GM21786 (cell line): ENCODE results near the gene SPAG4.
A peak's percentile ranks its signal among the peaks of the same experiment; 100 is the strongest.

Experiments used
- ATAC-seq: cut with Tn5 transposase; IDR thresholded peaks from one replicate; pipeline ENCODE4 v1.9.1; 2021; ENCODE audit not compliant: unreplicated experiment

Gene SPAG4, protein sequence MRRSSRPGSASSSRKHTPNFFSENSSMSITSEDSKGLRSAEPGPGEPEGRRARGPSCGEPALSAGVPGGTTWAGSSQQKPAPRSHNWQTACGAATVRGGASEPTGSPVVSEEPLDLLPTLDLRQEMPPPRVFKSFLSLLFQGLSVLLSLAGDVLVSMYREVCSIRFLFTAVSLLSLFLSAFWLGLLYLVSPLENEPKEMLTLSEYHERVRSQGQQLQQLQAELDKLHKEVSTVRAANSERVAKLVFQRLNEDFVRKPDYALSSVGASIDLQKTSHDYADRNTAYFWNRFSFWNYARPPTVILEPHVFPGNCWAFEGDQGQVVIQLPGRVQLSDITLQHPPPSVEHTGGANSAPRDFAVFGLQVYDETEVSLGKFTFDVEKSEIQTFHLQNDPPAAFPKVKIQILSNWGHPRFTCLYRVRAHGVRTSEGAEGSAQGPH

GRCh38 chr20:35615667-35616464 lies at the start of gene SPAG4:
Gene SPAG4 (plus strand): TSS chr20:35615829. CDS start chr20:35616004, 175 bp downstream.
- peak; percentile 83 for ATAC-seq

- ATAC-seq: no peak
Measured at GRCh38 chr20:35568645-35569044, 47.0 kb upstream of the SPAG4 start.

- no peak for ATAC-seq
Measured at GRCh38 chr20:35571555-35571954, 44.1 kb upstream of the SPAG4 start.

DNA sequence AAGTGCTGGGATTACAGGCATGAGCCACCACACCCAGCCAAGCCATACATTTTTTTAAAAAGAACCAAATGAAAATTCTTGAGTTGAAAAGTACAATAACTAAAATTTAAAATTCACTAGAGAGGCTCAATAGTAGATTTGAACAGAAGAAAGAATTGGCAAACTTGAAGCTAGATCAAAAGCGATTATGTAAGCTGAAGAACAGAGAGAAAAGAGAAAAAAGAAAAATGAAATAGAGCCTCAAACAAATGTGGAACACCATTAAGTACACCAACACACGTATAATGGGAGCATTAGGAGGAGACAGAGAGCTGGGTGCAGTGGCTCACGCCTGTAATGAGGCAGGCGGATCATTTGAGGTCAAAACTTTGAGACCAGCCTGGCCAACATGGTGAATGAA lies 42.8 kb upstream of the SPAG4 start:
- no peak for ATAC-seq

DNA sequence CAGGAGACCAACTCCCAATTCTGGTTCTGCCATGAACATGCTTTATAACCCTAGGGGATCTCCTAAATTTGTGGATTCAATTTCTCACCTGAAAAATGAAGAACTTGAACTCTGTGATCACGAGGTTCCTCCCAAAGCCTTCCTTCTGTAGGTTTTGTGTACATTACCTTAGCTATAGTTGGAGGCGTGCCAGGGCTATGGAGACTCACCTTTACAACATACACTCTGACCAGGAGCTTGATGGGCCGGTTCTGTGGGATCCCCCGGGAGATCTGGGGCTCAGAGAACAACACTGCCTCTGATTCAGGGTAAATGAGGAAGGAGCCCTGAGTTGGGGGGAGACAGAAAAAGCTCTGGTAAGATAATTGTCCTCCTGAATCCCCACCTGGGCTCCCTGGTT lies 39.7 kb upstream of the SPAG4 start:
- no peak for ATAC-seq

DNA sequence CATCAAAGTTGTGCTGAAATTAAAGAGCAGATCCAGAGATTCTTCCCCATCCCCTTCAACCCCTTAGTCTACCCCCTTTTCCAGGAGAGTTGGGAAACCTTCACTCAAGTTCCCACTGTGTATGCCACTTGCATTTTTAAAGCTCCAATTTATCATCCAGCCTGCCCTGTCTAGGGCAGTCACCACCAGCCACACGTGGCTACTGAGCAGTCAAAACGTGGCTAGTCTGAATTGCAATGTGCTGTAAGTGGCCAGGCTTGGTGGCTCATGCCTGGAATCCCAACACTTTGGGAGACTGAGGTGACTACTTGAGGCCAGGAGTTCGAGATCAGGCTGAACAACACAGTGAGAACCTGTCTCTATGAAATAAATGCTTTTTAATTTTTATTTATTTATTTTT lies 38.8 kb upstream of the SPAG4 start:
- ATAC-seq: no peak

DNA sequence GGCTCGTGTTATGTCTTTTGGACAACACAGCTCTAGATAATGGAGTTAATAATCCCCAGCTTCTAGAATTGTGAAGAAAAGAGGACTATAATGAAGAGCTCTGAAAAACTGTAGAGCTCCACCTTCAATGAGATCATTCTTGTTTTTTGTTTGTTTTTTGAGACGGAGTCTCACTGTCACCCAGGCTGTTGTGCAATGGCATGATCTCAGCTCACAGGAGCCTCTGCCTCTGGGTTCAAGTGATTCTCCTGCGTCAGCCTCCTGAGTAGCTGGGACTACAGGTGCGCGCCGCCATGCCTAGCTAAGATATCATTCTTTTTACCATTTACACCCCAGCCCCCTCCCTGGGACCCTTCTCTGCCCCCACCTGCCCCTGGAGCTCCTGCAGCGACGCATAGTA lies 37.2 kb upstream of the SPAG4 start:
- ATAC-seq: no peak

- no peak for ATAC-seq
Measured at GRCh38 chr20:35579196-35579595, 36.4 kb upstream of the SPAG4 start.

DNA sequence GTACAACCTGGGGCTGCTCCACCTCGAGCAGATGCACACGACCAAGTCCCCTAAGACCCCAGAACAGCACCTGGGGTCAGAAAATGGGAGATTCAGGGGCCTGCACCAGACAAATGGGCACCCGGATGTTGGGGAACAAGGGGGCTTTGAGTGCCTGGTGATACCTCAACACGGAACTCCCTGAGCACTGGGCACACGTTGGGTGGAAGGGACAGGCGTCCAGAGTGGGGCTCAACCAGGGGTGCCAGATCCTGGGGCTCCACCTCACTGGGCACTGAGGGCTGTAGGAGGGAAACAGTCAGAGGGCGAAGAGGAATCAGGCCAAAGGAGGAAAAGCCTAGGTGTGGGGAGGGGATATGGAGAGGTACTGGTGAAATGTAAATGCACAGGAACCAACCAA lies 33.5 kb upstream of the SPAG4 start:
- ATAC-seq: no peak

DNA sequence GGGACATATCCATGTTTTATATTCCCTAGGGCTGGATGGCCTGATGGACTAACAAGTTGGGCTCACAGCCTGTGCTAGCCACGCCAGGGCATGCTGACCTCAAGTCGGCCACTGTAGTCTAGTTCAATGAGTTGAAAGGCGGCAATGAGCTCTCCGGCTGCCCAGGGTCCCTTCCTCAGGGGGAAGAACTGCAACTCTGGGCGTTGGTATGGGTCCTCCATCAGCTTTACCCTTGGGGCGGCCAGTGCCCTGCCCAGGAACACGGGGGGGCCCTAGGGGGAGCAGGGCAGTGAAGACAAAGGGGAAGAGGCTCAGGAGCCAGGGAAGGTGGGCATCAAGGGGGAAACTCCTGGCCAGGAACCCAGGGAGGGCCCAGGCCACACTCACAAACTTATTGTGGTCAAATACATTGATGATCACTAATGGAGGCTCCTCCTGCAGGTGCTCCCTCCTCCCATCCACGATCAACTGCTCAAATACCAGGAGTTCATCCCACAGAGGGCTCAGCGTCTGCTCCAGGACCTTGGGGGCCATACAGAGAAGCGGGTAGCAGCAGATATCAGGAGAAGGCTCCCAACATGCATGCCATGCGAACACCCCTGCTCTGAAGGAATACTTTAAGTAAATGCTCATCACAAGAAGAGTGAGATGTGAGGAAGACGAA lies 32.8 kb upstream of the SPAG4 start:
- no peak for ATAC-seq

DNA sequence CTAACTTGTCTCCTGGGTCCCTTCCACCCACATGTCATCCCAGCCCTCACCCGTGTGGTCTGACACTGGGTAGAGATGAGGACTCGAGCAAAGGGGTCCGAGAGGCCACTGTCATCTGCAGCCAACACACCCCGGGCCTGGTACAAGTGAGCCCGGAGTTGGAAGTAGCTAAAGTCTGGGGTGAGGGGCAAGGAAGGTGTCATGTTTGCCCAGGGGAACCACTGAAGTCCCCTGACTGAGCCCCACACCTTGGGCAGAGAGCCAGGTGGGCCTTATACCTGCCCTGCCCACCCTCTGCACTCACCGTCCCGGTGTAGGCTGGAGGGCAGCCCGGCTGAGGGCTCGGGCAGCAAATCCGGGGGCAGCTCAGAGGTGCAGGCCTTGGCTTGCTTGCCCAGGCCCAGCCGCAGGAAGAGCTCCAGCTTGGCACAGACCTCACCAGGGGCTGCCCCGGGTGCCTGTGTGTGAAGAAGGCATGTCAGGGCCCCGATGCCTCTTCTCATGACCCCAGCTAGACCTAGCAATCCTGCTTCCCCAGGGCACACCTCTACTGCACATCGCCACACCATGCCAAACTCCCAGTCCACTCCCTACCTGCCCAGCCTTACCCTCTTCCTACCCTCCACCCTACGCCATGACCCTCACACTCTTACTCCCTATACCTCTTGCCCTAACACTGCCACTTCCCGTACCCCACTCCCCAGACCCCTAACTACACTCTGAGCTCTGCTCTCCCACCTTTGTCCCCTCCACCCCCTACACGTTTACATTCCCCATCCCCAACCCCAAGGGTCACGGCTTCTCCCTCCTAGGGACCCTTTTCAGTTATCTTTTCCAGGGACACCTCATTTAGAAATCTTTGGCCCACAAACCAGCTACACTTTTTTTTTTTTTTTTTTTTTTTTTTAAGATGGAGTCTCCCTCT lies 31.7 kb upstream of the SPAG4 start:
- no peak for ATAC-seq

GRCh38 chr20:35586751-35587425 lies 28.7 kb upstream of the SPAG4 start:
- no peak for ATAC-seq

- ATAC-seq: no peak
Measured at GRCh38 chr20:35587436-35587835, 28.2 kb upstream of the SPAG4 start.

- ATAC-seq: no peak
Measured at GRCh38 chr20:35588397-35588796, 27.2 kb upstream of the SPAG4 start.

DNA sequence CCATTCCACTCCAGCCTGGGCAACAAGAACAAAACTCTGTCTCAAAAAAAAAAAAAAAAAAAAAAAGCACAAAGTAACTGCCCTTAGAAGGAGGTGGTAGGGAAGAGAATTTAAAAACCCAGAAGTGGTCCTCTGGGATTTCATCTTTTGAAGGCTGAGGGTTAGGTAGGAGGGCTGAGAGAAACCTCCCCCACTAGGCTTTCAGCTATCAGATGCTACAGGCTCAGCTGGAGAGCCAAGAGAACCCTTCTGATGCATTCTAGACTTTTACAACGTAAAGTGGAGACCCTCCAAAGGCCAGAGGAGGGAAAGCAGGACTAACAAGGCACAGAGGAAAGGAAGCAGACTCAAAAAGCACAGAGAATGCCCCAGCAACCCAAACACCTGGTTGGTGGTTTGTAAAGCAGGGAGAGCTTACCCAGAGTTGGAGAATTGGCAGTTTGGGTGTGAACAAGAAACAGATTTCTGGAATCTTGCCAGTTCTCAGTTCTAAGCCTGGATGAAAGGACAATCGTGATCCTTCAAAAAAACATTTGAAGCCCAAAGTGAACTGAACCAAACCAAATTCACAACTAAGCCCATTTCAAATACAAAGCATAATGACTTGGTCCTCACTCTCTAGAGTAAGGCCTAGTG lies 23.2 kb upstream of the SPAG4 start:
- ATAC-seq: no peak

DNA sequence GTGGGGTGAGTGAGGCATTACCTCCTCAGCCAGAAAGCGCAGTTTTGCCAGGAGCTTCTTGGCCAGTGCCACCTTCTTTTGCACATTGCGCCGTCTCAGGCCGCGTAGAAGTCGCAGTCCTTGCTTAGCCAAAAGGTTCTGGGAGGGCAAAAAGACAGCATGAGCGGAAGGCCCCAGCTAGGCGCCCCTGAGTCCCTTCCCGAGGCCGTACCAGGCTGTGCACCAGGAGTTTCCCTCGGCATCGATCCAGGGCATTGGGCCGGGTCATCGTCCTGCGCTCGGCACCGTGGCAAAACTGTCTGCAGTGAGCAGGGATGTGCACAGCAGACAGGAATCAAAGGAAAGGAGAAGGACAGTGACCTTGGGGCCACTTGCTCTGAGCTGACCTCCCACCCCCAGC lies 20.2 kb upstream of the SPAG4 start:
- no peak for ATAC-seq

DNA sequence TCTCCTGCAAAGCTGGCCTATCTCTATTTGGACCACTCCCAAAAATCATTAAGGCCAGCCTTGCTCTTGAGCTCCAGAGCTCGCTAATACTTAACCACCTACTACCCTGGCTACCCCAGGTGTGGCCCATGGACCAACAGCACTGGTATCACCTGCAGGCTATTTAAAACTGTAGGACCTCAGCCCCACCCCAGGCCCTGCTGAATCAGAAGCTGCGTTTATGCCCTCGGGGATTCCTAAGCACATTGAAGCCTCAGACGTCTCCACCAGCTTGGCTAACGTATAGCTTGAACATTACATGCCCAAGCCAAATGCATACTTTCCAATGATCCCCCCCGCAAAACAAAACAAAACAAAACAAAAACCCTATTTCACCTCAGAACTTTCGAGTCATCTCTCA lies 19.7 kb upstream of the SPAG4 start:
- ATAC-seq: no peak

DNA sequence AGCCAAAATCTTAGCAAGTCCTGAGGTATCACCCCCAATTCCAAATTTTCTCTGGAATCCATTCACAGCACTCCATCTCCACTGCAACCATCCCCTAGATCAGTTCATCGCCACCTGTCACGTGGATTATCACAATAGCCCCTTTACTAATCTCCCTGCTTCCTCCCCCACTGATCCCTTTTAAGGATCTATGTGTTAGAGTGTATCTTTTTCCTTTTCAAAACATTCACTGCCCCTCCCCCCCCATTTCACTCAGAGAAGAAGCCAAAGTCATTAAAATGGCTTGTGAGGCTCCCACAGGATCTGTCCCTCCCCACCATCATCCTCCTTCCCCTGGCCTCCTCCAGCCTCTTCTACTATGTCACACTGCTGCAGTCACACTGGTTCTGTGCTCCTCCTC lies 18.4 kb upstream of the SPAG4 start:
- ATAC-seq: no peak

GRCh38 chr20:35598476-35598875 lies 17.2 kb upstream of the SPAG4 start:
- ATAC-seq: no peak
